ENCODE data around the gene ETAA1. TPM values are rescaled to one million over a fixed set of nuclear protein-coding genes. Genes with fewer than 3 reads are reported as not detected.

Gene ETAA1
- total and polyA plus RNA-seq, 10 donors: 7.2 to 22.9 (median 9.5) TPM

DNA sequence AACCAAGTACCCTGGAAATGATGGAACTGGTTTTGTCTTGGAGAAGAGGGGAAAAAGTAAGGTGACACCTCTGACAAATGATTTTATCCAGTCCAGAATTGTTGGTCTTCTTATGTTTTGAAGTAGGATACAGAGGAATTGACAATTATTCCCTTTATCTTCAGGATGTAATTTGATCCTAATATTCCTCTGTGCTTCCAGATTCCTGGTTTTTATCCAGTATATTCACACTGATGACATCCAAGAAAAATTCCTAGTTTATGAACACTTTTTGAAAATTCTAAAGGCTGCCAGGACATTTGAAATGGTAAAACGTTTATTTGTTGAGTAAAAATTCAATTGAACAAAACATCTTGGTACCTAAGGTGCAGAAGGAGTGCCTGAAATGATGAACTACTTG lies 22.2 kb upstream of the ETAA1 start:
- no peaks in the 10 kb centered on the region for H3K4me1 ChIP-seq
- H3K27me3 ChIP-seq (replicated peaks in 1 of 7): no peaks in the 10 kb centered on the region
- H3K9me3 ChIP-seq: peaks cover 0 to 11% (median 9%) of the 10 kb centered on the region in 8 donors
- intact Hi-C loops (cut with DNase I; ENCODE audit: low total_unique reads): no loop called here
- no peak overlapping the region for H3K4me3 ChIP-seq
- no peak overlapping the region for H3K27ac ChIP-seq
- TF ChIP-seq POLR2A (IDR thresholded peaks at IDR 0.05): no peak
- no peak for TF ChIP-seq CTCF (IDR thresholded peaks at IDR 0.05 in 8 of 11, conservative IDR thresholded peaks at IDR 0.05 in 3 of 11)
- no peak for TF ChIP-seq POLR2AphosphoS5 (IDR thresholded peaks at IDR 0.05)
- 45 to 76% (median 63%) methylated on average over 1 of the region's 1 CpG for WGBS, 5 donors
- no peaks in the 10 kb centered on the region for H3K36me3 ChIP-seq
- no peak for DNase-seq

GRCh38 chr2:67378555-67378954 lies 18.6 kb upstream of the ETAA1 start:
- Histone ChIP-seq H3K4me1 (no peaks in the 10 kb centered on the region), H3K27ac (no peak overlapping the region), H3K27me3 (replicated peaks in 1 of 7) (no peaks in the 10 kb centered on the region), H3K9me3 (peaks cover 0 to 11% (median 9%) of the 10 kb centered on the region in 8 donors), H3K4me3 (no peak overlapping the region), H3K36me3 (no peaks in the 10 kb centered on the region)
- no peak for TF ChIP-seq POLR2AphosphoS5 (IDR thresholded peaks at IDR 0.05)
- TF ChIP-seq POLR2A (IDR thresholded peaks at IDR 0.05): no peak
- TF ChIP-seq CTCF (IDR thresholded peaks at IDR 0.05 in 8 of 11, conservative IDR thresholded peaks at IDR 0.05 in 3 of 11): no peak
- WGBS, 5 donors: 83 to 96% (median 91%) methylated on average over 1 of the region's 1 CpG
- DNase-seq: no peak
- intact Hi-C loops (cut with DNase I; ENCODE audit: low total_unique reads): no loop called here

DNA sequence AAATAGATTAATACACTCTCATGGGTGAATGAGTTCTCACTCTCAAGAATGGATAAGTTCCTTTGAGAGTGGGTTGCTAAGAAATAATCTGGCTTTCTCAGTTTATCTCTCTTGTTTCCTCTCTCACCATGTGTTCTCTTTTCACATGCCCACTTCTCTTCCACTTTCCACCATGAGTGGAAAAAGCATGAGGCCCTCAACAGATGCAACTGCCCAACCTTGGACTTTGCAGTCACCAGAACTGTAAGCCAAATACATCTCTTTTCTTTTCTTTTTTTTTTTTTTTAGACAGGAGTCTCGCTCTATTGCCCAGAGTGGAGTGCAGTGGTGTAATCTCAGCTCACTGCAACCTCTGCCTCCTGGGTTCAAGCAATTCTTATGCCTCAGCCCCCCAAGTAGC lies 18.1 kb upstream of the ETAA1 start:
- 89 to 95% (median 94%) methylated on average over 1 of the region's 1 CpG for WGBS, 5 donors
- TF ChIP-seq POLR2AphosphoS5 (IDR thresholded peaks at IDR 0.05): no peak
- H3K9me3 ChIP-seq: peaks cover 0 to 11% (median 9%) of the 10 kb centered on the region in 8 donors
- H3K27ac ChIP-seq: no peak overlapping the region
- no peak for DNase-seq
- H3K27me3 ChIP-seq (replicated peaks in 1 of 7): no peaks in the 10 kb centered on the region
- no peaks in the 10 kb centered on the region for H3K4me1 ChIP-seq
- H3K4me3 ChIP-seq: no peak overlapping the region
- intact Hi-C loops (cut with DNase I; ENCODE audit: low total_unique reads): no loop called here
- no peaks in the 10 kb centered on the region for H3K36me3 ChIP-seq

DNA sequence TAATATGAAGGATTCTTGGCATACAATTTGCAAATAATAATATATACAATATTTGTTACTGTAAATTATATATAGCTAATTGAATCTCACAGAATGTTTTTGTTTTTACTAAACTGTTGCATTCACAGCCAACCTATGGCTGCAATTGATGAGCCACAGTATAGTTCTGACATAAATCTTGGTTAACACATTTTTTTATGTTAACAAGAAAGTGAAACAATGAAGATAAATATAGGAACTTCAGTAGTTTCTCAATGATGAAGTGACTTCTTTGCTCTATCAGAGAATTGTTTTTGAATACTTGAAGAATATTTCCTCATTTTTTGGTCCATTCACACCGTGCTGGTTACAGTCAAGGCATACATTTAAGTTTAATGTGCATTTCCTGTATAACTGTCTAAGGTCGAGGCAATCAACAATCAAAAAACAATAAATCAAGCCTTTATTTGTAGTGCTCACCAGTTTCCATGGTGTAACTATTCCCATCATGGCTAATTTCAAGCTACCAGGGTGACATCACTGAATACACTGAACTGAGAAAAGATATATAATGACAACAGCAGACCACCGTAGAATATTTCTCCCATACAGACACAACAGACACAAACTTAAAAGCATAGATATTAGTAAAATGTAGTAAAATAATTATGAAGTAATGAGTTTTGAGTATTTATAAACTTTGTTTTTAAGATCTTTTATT lies 12.9 kb upstream of the ETAA1 start:
- no peaks in the 10 kb centered on the region for H3K27me3 ChIP-seq (replicated peaks in 1 of 7)
- H3K9me3 ChIP-seq: peaks cover 0 to 4% (median 2%) of the 10 kb centered on the region in 8 donors
- no peak overlapping the region for H3K27ac ChIP-seq
- no peak for DNase-seq
- H3K4me3 ChIP-seq: no peak overlapping the region
- TF ChIP-seq CTCF (IDR thresholded peaks at IDR 0.05 in 8 of 11, conservative IDR thresholded peaks at IDR 0.05 in 3 of 11) (no peak), POLR2AphosphoS5 (IDR thresholded peaks at IDR 0.05) (no peak), POLR2A (IDR thresholded peaks at IDR 0.05) (no peak)
- intact Hi-C loops (cut with DNase I; ENCODE audit: low total_unique reads): no loop called here
- WGBS, 5 donors: 31 to 43% (median 43%) methylated on average over 3 of the region's 3 CpGs
- H3K36me3 ChIP-seq: no peaks in the 10 kb centered on the region
- H3K4me1 ChIP-seq: no peaks in the 10 kb centered on the region

Data from spleen (tissue), 11 donors.